KBM-7 (cell line): ENCODE results near the gene IGSF8.
"Not testable (repeated sequence)": the region's sequence is repeated elsewhere in the genome, so short reads cannot be mapped to it uniquely, and the experiment has no call there.

Experiments used
- DNase-seq: peaks from one replicate; pipeline ENCODE4 v3.0.0-alpha.2; 2015
- in situ Hi-C: fragments of 300-500 bp; cut with MboI; formaldehyde crosslinking; loops from 2 replicates; pipeline ENCODE4 v1.14.3; 2020; ENCODE audit warnings: low sequenced_read_pairs, low pct_unique_long_range_greater_than_20kb, mixed read lengths

IGSF8 gene

GRCh38 chr1:160128636-160129035, 30.2 kb upstream of the IGSF8 start:
- in situ Hi-C loops: no loop called here
- no peak for DNase-seq

GRCh38 chr1:160127865-160128523, 29.6 kb upstream of the IGSF8 start:
- in situ Hi-C loops: no loop called here
- DNase-seq: no peak

- DNase-seq: no peak
- in situ Hi-C loops: no loop called here
Observed at GRCh38 chr1:160127381-160127780, 29.0 kb upstream of the IGSF8 start.

- in situ Hi-C loops, DNase-seq: not testable (repeated sequence)
Observed at GRCh38 chr1:160126342-160126741, 27.9 kb upstream of the IGSF8 start.

- in situ Hi-C loops: no loop called here
- DNase-seq: no peak
Observed at GRCh38 chr1:160125746-160126145, 27.3 kb upstream of the IGSF8 start.

GRCh38 chr1:160124705-160125478, 26.5 kb upstream of the IGSF8 start:
- in situ Hi-C loops: no loop called here
- no peak for DNase-seq

- no peak for DNase-seq
- in situ Hi-C loops: no loop called here
Observed at GRCh38 chr1:160123726-160124125, 25.3 kb upstream of the IGSF8 start.

GRCh38 chr1:160122978-160123495, 24.6 kb upstream of the IGSF8 start:
- in situ Hi-C loops: no loop called here
- DNase-seq: no peak

- DNase-seq: no peak
- in situ Hi-C loops: no loop called here
Observed at GRCh38 chr1:160121388-160121787, 23.0 kb upstream of the IGSF8 start.

GRCh38 chr1:160120797-160121196, 22.4 kb upstream of the IGSF8 start:
- no peak for DNase-seq
- in situ Hi-C loops: no loop called here

- in situ Hi-C loops: no loop called here
Observed at GRCh38 chr1:160118928-160119327, 20.5 kb upstream of the IGSF8 start.

GRCh38 chr1:160117709-160118183, 19.3 kb upstream of the IGSF8 start:
- in situ Hi-C loops: no loop called here
- no peak for DNase-seq

More at GRCh38 chr1:160118928-160119327, 20.5 kb upstream of the IGSF8 start:
- no peak for DNase-seq

- DNase-seq: no peak
Observed at GRCh38 chr1:160117300-160117699, 18.9 kb upstream of the IGSF8 start.

GRCh38 chr1:160116283-160117147, 18.1 kb upstream of the IGSF8 start:
- in situ Hi-C loops: no loop called here
- no peak for DNase-seq

More at GRCh38 chr1:160117300-160117699, 18.9 kb upstream of the IGSF8 start:
- in situ Hi-C loops: no loop called here

- in situ Hi-C loops: no loop called here
- DNase-seq: no peak
Observed at GRCh38 chr1:160115545-160116282, 17.3 kb upstream of the IGSF8 start, which contains the start of gene ATP1A2. Gene ATP1A2, plus strand, starts transcription at chr1:160115759. Its CDS starts 103 bp downstream, at chr1:160115862.

- DNase-seq: no peak
- in situ Hi-C loops: no loop called here
Observed at GRCh38 chr1:160114085-160114484, 15.7 kb upstream of the IGSF8 start.

GRCh38 chr1:160113407-160113806, 15.0 kb upstream of the IGSF8 start:
- DNase-seq: no peak
- in situ Hi-C loops: no loop called here

GRCh38 chr1:160112357-160112756, 13.9 kb upstream of the IGSF8 start:
- in situ Hi-C loops: no loop called here
- DNase-seq: no peak

- DNase-seq, in situ Hi-C loops: not testable (repeated sequence)
Observed at GRCh38 chr1:160111462-160111861, 13.0 kb upstream of the IGSF8 start.
